Keratinocyte (primary cell): Measurements from ENCODE around the gene PCSK6. TPM values are rescaled to one million over a fixed set of nuclear protein-coding genes. Genes with fewer than 3 reads are reported as not detected.

Source experiments
- DNase-seq: peaks from one replicate; pipeline ENCODE4 v3.0.0-alpha.2; 2011; ENCODE audit warnings: low read depth, missing footprints, low spot score
- FAIRE-seq: peaks from 2 replicates; lab custom pipeline; 2011; peaks lifted over from hg19 to GRCh38; lab: Jason Lieb, UNC
- H2AFZ ChIP-seq: 2 replicates; pipeline ENCODE4 v1.6.0; 2012; ENCODE audit warnings: low read length, control low read depth, inconsistent platforms; ENCODE audit not compliant: control insufficient read depth
- H3K27ac ChIP-seq: 2 replicates; pipeline ENCODE4 v1.5.1; 2011; ENCODE audit warnings: low read length; ENCODE audit not compliant: control insufficient read depth, insufficient read depth
- H3K27me3 ChIP-seq: 3 replicates; pipeline ENCODE4 v1.6.0; 2011; ENCODE audit warnings: low read length; ENCODE audit not compliant: control insufficient read depth, insufficient read depth; ENCODE audit errors: extremely low read depth
- H3K36me3 ChIP-seq, 2 experiments: 2 replicates in 1 of 2; 3 replicates in 1 of 2; pipeline ENCODE4 v1.5.1; 2011; ENCODE audit warnings: low read length in 2 of 2, mild to moderate bottlenecking in 1 of 2; ENCODE audit not compliant: control insufficient read depth in 2 of 2, insufficient read depth in 2 of 2; ENCODE audit errors: extremely low read depth in 1 of 2
- H3K4me1 ChIP-seq: 3 replicates; pipeline ENCODE4 v1.5.1; 2011; ENCODE audit warnings: low read length; ENCODE audit not compliant: control insufficient read depth, insufficient read depth; ENCODE audit errors: extremely low read depth
- H3K4me2 ChIP-seq: 3 replicates; pipeline ENCODE4 v1.6.0; 2011; ENCODE audit warnings: low read depth, low read length; ENCODE audit not compliant: control insufficient read depth, insufficient read depth; ENCODE audit errors: extremely low read depth
- H3K4me3 ChIP-seq, 3 experiments: fragments of 200-600 bp in 1 of 3; sonication (generic) in 1 of 3; 2 replicates in 2 of 3; 3 replicates in 1 of 3; pipeline ENCODE4 v1.5.1; 2011 to 2016; ENCODE audit warnings: low read length in 3 of 3, mild to moderate bottlenecking in 3 of 3, control low read depth in 2 of 3, inconsistent platforms in 1 of 3, low read depth in 1 of 3, mixed read lengths in 1 of 3, mixed run types in 1 of 3, moderate library complexity in 1 of 3; ENCODE audit not compliant: control insufficient read depth in 2 of 3, insufficient read depth in 2 of 3; ENCODE audit errors: extremely low read depth in 1 of 3
- H3K79me2 ChIP-seq: 2 replicates; pipeline ENCODE4 v1.6.0; 2012; ENCODE audit warnings: low read length; ENCODE audit not compliant: control insufficient read depth, insufficient read depth
- H3K9ac ChIP-seq: 3 replicates; pipeline ENCODE4 v1.6.0; 2011; ENCODE audit warnings: low read length; ENCODE audit not compliant: control insufficient read depth, insufficient read depth; ENCODE audit errors: extremely low read depth
- H3K9me1 ChIP-seq: 3 replicates; pipeline ENCODE4 v1.6.0; 2011; ENCODE audit warnings: low read length; ENCODE audit not compliant: control insufficient read depth, insufficient read depth; ENCODE audit errors: extremely low read depth
- H3K9me3 ChIP-seq: 2 replicates; pipeline ENCODE4 v1.5.1; 2012; ENCODE audit warnings: low read depth, low read length; ENCODE audit not compliant: control insufficient read depth
- H4K20me1 ChIP-seq: 3 replicates; pipeline ENCODE4 v1.6.0; 2011; ENCODE audit warnings: low read length; ENCODE audit not compliant: control insufficient read depth, insufficient read depth; ENCODE audit errors: extremely low read depth
- CTCF ChIP-seq, 3 experiments: IDR thresholded peaks in 1 of 3; conservative IDR thresholded peaks in 1 of 3; optimal IDR thresholded peaks in 1 of 3; 2 replicates in 2 of 3; 3 replicates in 1 of 3; pipeline versions ENCODE3 to v1.5.1; 2011; ENCODE audit warnings: low read length in 3 of 3, mild to moderate bottlenecking in 3 of 3, moderate library complexity in 2 of 3, control low read depth in 1 of 3, inconsistent platforms in 1 of 3; ENCODE audit not compliant: insufficient read depth in 2 of 3; ENCODE audit errors: extremely low read depth in 1 of 3
- EZH2 ChIP-seq: IDR thresholded peaks from one replicate; pipeline ENCODE4 v1.6.1; 2012; ENCODE audit warnings: inconsistent platforms, mild to moderate bottlenecking, low read length, moderate library complexity
- dilution Hi-C: fragments of 300-500 bp; cut with MboI; formaldehyde crosslinking; loops from one replicate; pipeline ENCODE4 v1.7.0; 2020; ENCODE audit warnings: low sequenced_read_pairs; ENCODE audit not compliant: extremely low pct_ligation_motif_present
- polyA plus RNA-seq, 5 experiments: library from polyadenylated mRNA; depleted of rRNA in 3 of 5; stranded (reverse) in 3 of 5; stranded (forward) in 1 of 5; unstranded in 1 of 5; fragments of >200 nt; gene quantifications; 1 replicate in 1 of 5; 2 replicates in 3 of 5; 3 replicates in 1 of 5; pipeline versions ENCODE4 v1.2.1 to v1.2.3, GENCODE V29; 2011 to 2012; ENCODE audit warnings: missing spikeins in 2 of 5, low read depth in 1 of 5, low replicate concordance in 1 of 5

The PCSK6 gene
- polyA plus RNA-seq, 1 donor (not counting 4 experiments of a cell fraction or from before 2014, with no cell fraction given): 3.1 TPM

- H3K36me3 ChIP-seq: no peaks in the 10 kb centered on the region
- dilution Hi-C loops: no loop called here
- FAIRE-seq (no peak), DNase-seq (no peak)
- H3K27me3 ChIP-seq: no peaks in the 10 kb centered on the region
- no peaks in the 10 kb centered on the region for H3K9me3 ChIP-seq
- no peaks in the 10 kb centered on the region for H3K79me2 ChIP-seq
- H3K4me1 ChIP-seq: no peaks in the 10 kb centered on the region
- TF ChIP-seq EZH2 (no peak), CTCF (optimal IDR thresholded peaks at IDR 0.05 in 1 of 3, IDR thresholded peaks at IDR 0.05 in 1 of 3, conservative IDR thresholded peaks at IDR 0.05 in 1 of 3; ENCODE audit: extremely low read depth in 1 of 3, insufficient read depth in 2 of 3, low read length in 3 of 3) (no peak)
- no peak overlapping the region for H2AFZ ChIP-seq
- no peaks in the 10 kb centered on the region for H3K9me1 ChIP-seq
- no peak overlapping the region for H3K27ac ChIP-seq
- no peaks in the 10 kb centered on the region for H4K20me1 ChIP-seq
- no peak overlapping the region for H3K4me2 ChIP-seq
- H3K4me3 ChIP-seq: no peak overlapping the region
- no peak overlapping the region for H3K9ac ChIP-seq
These were observed 15.3 kb downstream of the PCSK6 start for GRCh38 chr15:101474233-101474632.

- H3K4me3 ChIP-seq: no peak overlapping the region
- TF ChIP-seq EZH2 (no peak), CTCF (optimal IDR thresholded peaks at IDR 0.05 in 1 of 3, IDR thresholded peaks at IDR 0.05 in 1 of 3, conservative IDR thresholded peaks at IDR 0.05 in 1 of 3; ENCODE audit: extremely low read depth in 1 of 3, insufficient read depth in 2 of 3, low read length in 3 of 3) (no peak)
- no peak overlapping the region for H2AFZ ChIP-seq
- H3K4me2 ChIP-seq: no peak overlapping the region
- no peaks in the 10 kb centered on the region for H3K9me3 ChIP-seq
- no peaks in the 10 kb centered on the region for H3K9me1 ChIP-seq
- no peaks in the 10 kb centered on the region for H4K20me1 ChIP-seq
- H3K9ac ChIP-seq: no peak overlapping the region
- FAIRE-seq (no peak), DNase-seq (no peak)
- no peaks in the 10 kb centered on the region for H3K27me3 ChIP-seq
- H3K4me1 ChIP-seq: no peaks in the 10 kb centered on the region
- H3K36me3 ChIP-seq: no peaks in the 10 kb centered on the region
- no peak overlapping the region for H3K27ac ChIP-seq
- dilution Hi-C loops: no loop called here
- H3K79me2 ChIP-seq: no peaks in the 10 kb centered on the region
These were observed 17.5 kb downstream of the PCSK6 start for GRCh38 chr15:101472033-101472432.
